Type B pancreatic cell (in vitro differentiated cells): Measurements from ENCODE around the gene ATP6V0A4. TPM values are rescaled to one million over a fixed set of nuclear protein-coding genes. Genes with fewer than 3 reads are reported as not detected.
"Not testable (repeated sequence)": the region's sequence is repeated elsewhere in the genome, so short reads cannot be mapped to it uniquely, and the experiment has no call there.

Experiments
- DNase-seq: peaks from one replicate; pipeline ENCODE4 v3.0.0; 2021; ENCODE audit warnings: mixed read lengths; ENCODE audit not compliant: unreplicated experiment; ENCODE audit errors: extremely low spot score
- H3K27ac Mint-ChIP-seq: 2 replicates; pipeline ENCODE4 v1.8.0; 2021; ENCODE audit warnings: mild to moderate bottlenecking, mixed read lengths
- H3K27me3 Mint-ChIP-seq: 2 replicates; pipeline ENCODE4 v1.8.0; 2021; ENCODE audit warnings: mixed read lengths
- H3K36me3 Mint-ChIP-seq: 2 replicates; pipeline ENCODE4 v1.8.0; 2021; ENCODE audit warnings: mixed read lengths
- H3K4me1 Mint-ChIP-seq: one replicate; pipeline ENCODE4 v1.8.0; 2021; ENCODE audit warnings: mixed read lengths; ENCODE audit not compliant: unreplicated experiment
- H3K4me3 Mint-ChIP-seq: 2 replicates; pipeline ENCODE4 v1.8.0; 2021; ENCODE audit warnings: mild to moderate bottlenecking, mixed read lengths
- H3K9me3 Mint-ChIP-seq: 2 replicates; pipeline ENCODE4 v1.8.0; 2021; ENCODE audit warnings: mixed read lengths
- total RNA-seq: library from RNA; stranded (reverse); gene quantifications from 2 replicates; pipeline ENCODE4 v1.2.1, GENCODE V29; 2021; ENCODE audit warnings: low replicate concordance
- TF ChIP-seq, protein P1 (sequence below): fragments of 200-600 bp; sonication (generic); conservative IDR thresholded peaks from 2 replicates; pipeline ENCODE4 v1.5.0; 2021; ENCODE audit warnings: antibody characterized with exemption, mild to moderate bottlenecking

The ATP6V0A4 gene
- total RNA-seq, 1 donor from 2014 or later = 0.89 TPM

DNA sequence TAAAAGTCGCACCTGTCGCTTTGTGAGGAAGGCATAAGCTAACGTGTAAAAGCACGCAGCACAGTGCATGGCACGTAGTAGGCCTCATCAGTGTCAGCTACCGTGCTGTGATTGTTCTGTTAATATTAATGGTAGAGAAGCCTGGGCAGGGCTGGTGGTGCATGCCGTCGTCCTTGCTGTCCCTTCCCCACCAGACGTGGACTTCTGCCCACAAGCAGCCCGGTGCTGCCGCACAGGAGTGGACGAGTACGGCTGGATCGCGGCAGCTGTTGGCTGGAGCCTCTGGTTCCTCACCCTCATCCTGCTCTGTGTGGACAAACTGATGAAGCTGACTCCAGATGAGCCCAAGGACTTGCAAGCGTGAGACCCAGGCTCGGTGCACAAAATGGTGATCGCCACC, 4.7 kb upstream of the ATP6V0A4 start:
- H3K27me3 Mint-ChIP-seq = peaks cover 11% of the 10 kb centered on the region
- H3K36me3 Mint-ChIP-seq = no peaks in the 10 kb centered on the region
- no peak for DNase-seq
- peaks cover 6% of the 10 kb centered on the region for H3K4me1 Mint-ChIP-seq
- TF ChIP-seq, protein P1, sequence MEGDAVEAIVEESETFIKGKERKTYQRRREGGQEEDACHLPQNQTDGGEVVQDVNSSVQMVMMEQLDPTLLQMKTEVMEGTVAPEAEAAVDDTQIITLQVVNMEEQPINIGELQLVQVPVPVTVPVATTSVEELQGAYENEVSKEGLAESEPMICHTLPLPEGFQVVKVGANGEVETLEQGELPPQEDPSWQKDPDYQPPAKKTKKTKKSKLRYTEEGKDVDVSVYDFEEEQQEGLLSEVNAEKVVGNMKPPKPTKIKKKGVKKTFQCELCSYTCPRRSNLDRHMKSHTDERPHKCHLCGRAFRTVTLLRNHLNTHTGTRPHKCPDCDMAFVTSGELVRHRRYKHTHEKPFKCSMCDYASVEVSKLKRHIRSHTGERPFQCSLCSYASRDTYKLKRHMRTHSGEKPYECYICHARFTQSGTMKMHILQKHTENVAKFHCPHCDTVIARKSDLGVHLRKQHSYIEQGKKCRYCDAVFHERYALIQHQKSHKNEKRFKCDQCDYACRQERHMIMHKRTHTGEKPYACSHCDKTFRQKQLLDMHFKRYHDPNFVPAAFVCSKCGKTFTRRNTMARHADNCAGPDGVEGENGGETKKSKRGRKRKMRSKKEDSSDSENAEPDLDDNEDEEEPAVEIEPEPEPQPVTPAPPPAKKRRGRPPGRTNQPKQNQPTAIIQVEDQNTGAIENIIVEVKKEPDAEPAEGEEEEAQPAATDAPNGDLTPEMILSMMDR = no peak
- no peaks in the 10 kb centered on the region for H3K9me3 Mint-ChIP-seq
- no peak overlapping the region for H3K27ac Mint-ChIP-seq
- no peak overlapping the region for H3K4me3 Mint-ChIP-seq

DNA sequence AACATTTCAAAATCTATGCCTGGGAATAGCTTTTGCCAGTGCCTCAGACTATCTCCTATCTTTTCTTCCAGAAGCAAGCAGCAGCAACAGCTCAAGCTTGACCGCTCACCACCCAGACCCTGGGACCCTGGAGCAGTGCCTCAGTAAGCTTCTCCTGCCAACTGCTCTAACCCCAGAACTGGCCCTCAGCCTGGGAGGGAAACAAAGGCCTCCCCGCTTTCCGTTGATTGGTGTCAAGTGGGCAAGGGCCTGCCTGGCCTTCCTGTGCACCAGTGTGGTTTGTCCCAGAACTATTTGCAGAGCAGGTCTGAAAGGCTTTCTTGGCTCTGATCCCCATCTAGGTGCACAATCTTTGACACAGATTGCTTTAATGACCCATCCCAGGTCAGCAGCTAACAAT, 3.3 kb upstream of the ATP6V0A4 start:
- Mint-ChIP-seq H3K4me3 (no peak overlapping the region), H3K9me3 (no peaks in the 10 kb centered on the region), H3K36me3 (no peaks in the 10 kb centered on the region), H3K27ac (no peak overlapping the region), H3K27me3 (peaks cover 14% of the 10 kb centered on the region), H3K4me1 (peaks cover 6% of the 10 kb centered on the region)
- TF ChIP-seq, protein P1 = no peak
- DNase-seq = no peak

DNA sequence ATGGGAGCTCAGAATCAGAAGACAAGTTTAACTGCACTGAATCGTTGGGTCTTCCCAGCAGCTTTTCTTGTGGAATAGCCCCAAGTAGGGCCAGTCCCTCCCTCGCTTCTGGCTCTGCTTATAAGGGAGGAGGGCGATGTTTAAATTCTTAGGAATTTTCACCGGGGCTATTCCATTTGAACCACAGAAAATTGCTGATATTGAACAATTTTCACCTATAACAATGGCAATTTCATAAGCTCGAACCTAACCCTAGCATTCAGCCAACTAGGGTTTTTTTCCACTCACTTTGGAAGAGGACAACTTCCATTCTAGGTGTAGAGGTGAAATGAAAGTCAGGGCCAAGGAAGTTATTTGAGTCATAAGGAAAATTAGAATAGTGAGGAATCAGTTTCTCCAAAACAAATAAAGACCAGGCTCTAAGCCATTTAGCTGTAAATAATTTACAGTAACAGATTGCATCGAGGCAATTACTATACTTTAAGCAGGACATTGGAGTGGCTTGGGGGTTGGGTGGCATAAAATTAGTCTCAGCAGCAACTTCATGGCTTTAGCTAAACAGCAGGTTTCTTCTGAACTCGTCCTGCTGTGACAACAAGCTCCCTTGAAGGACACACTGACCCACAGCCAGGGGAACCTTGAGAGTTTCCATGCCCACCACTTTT, 1.5 kb upstream of the ATP6V0A4 start:
- Mint-ChIP-seq H3K27me3 (peaks cover 14% of the 10 kb centered on the region), H3K9me3 (no peaks in the 10 kb centered on the region), H3K4me1 (peaks cover 6% of the 10 kb centered on the region), H3K27ac (no peak overlapping the region), H3K36me3 (no peaks in the 10 kb centered on the region), H3K4me3 (no peak overlapping the region)
- TF ChIP-seq, protein P1 = no peak
- no peak for DNase-seq

DNA sequence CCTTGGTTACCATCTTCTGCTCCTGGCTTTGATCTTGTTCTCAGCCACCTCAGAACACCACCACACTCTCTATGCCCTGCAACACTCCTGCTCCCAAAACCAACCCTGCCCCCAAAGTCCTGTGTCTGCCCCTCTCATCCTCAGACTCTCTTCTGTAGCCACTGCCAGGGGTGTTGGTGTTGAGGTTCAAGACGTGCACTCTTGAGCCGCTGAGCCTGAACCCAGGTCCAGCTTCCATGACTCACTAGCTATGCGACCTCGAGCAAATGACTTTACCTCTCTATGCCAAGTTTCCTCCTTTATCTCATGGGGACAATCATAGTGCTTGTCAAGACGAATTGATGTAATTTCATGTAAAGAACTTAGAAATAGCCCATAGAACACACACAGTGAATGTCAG, 840 bp upstream of the ATP6V0A4 start:
- H3K27me3 Mint-ChIP-seq = peaks cover 14% of the 10 kb centered on the region
- no peaks in the 10 kb centered on the region for H3K9me3 Mint-ChIP-seq
- no peak overlapping the region for H3K4me3 Mint-ChIP-seq
- TF ChIP-seq, protein P1 = no peak
- DNase-seq = no peak
- H3K4me1 Mint-ChIP-seq = peaks cover 6% of the 10 kb centered on the region
- no peak overlapping the region for H3K27ac Mint-ChIP-seq
- H3K36me3 Mint-ChIP-seq = no peaks in the 10 kb centered on the region

DNA sequence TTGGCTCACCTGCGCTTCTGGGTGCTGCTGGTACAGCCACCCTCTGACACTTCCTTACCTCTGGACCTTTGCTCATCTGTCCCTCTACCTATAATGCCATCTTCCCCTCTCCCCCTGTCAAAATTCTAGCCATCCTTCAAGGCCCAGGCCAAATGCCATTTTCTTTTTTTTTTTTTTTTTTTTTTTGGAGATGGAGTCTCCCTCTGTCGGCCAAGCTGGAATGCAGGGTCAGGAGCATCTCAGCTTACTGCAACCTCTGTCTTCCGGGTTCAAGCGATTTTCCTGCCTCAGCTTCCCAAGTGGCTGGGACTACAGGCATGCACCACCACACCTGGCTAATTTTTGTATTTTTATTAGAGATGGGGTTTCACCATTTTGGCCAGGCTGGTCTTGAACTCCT, 950 bp downstream of the ATP6V0A4 start:
- not testable (repeated sequence) for H3K9me3 Mint-ChIP-seq, H3K4me3 Mint-ChIP-seq, DNase-seq, H3K36me3 Mint-ChIP-seq, H3K4me1 Mint-ChIP-seq, H3K27ac Mint-ChIP-seq
- H3K27me3 Mint-ChIP-seq = peaks cover 14% of the 10 kb centered on the region

DNA sequence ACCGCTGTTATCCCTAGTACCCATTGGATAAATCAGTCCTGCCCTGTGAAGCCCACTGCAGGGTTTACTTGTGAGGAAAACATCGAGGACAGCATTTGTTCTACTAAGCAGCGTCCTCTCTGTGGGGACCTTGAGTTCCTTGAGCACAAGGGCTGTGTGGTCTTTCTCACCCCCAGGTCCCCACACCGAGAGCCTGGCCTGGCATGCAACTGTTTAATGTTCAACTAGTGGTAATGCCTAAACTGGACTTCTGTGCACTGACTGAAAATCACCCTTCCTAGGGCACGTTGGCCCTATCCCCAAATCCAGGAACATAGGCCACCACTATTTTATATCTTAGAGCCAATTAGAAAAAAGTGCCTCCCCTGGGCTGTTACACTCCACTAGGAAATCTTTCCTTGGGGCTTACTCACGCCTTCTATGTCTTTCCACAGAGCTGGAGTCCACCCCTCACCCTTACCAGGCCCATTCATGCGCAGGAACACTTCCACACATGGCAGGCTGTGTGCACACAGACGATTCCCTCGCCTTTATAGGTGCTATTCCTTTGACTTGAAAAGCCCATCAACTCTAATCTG, 1.9 kb downstream of the ATP6V0A4 start:
- peaks cover 6% of the 10 kb centered on the region for H3K4me1 Mint-ChIP-seq
- TF ChIP-seq, protein P1 = no peak
- no peak overlapping the region for H3K27ac Mint-ChIP-seq
- no peak for DNase-seq
- H3K27me3 Mint-ChIP-seq = peaks cover 14% of the 10 kb centered on the region
- H3K36me3 Mint-ChIP-seq = no peaks in the 10 kb centered on the region
- H3K9me3 Mint-ChIP-seq = no peaks in the 10 kb centered on the region
- no peak overlapping the region for H3K4me3 Mint-ChIP-seq
